H9 (cell line): ENCODE measurements around the gene NRM. TPM values are rescaled to one million over a fixed set of nuclear protein-coding genes. Genes with fewer than 3 reads are reported as not detected.

Source experiments
- DNase-seq: peaks from one replicate; pipeline ENCODE4 v3.0.0-alpha.2; 2017
- H2AFZ ChIP-seq: one replicate; pipeline ENCODE4 v1.6.1; 2013; ENCODE audit warnings: mild to moderate bottlenecking, low read length, control low read depth, moderate library complexity
- H2AK5ac ChIP-seq: 2 replicates; pipeline ENCODE4 v1.6.1; 2013; ENCODE audit warnings: low read length, control low read depth, mixed read lengths; ENCODE audit not compliant: insufficient read length
- H2BK120ac ChIP-seq: one replicate; pipeline ENCODE4 v1.6.1; 2013; ENCODE audit warnings: low read depth, mild to moderate bottlenecking, low read length, control low read depth, inconsistent platforms; ENCODE audit not compliant: poor library complexity, severe bottlenecking
- H2BK12ac ChIP-seq: 2 replicates; pipeline ENCODE4 v1.6.1; 2013; ENCODE audit warnings: low read length, control low read depth, mixed read lengths, low read depth; ENCODE audit not compliant: insufficient read length
- H2BK15ac ChIP-seq: 2 replicates; pipeline ENCODE4 v1.6.1; 2013; ENCODE audit warnings: low read depth, low read length, control low read depth
- H2BK20ac ChIP-seq: one replicate; pipeline ENCODE4 v1.6.1; 2013; ENCODE audit warnings: low read depth, mild to moderate bottlenecking, low read length, control low read depth, inconsistent platforms; ENCODE audit not compliant: poor library complexity, severe bottlenecking
- H2BK5ac ChIP-seq: 2 replicates; pipeline ENCODE4 v1.6.1; 2013; ENCODE audit warnings: low read length, control low read depth, mixed read lengths; ENCODE audit not compliant: insufficient read length
- H3K14ac ChIP-seq: 2 replicates; pipeline ENCODE4 v1.6.1; 2013; ENCODE audit warnings: low read length, control low read depth; ENCODE audit not compliant: insufficient read depth
- H3K18ac ChIP-seq: 2 replicates; pipeline ENCODE4 v1.6.1; 2013; ENCODE audit warnings: low read depth, mild to moderate bottlenecking, mixed read lengths, low read length, control low read depth; ENCODE audit not compliant: insufficient read length
- H3K23ac ChIP-seq: 2 replicates; pipeline ENCODE4 v1.6.1; 2013; ENCODE audit warnings: low read length, control low read depth, mixed read lengths, low read depth; ENCODE audit not compliant: insufficient read length
- H3K23me2 ChIP-seq: 2 replicates; pipeline ENCODE4 v1.6.1; 2013; ENCODE audit warnings: low read depth, mild to moderate bottlenecking, mixed read lengths, low read length, control low read depth; ENCODE audit not compliant: insufficient read length, poor library complexity, severe bottlenecking
- H3K27ac ChIP-seq: 2 replicates; pipeline ENCODE4 v1.5.1; 2013; ENCODE audit warnings: low read length, control low read depth, mixed read lengths, low read depth; ENCODE audit not compliant: insufficient read length
- H3K27me3 ChIP-seq: 2 replicates; pipeline ENCODE4 v1.6.1; 2013; ENCODE audit warnings: low read length, control low read depth, inconsistent platforms; ENCODE audit not compliant: insufficient read depth
- H3K4ac ChIP-seq: 2 replicates; pipeline ENCODE4 v1.6.1; 2013; ENCODE audit warnings: low read depth, mild to moderate bottlenecking, control low read depth, inconsistent platforms, low read length, moderate library complexity
- H3K4me1 ChIP-seq: 2 replicates; pipeline ENCODE4 v1.6.1; 2013; ENCODE audit warnings: low read length, control low read depth, inconsistent platforms; ENCODE audit not compliant: insufficient read depth
- H3K4me2 ChIP-seq: 2 replicates; pipeline ENCODE4 v1.6.1; 2013; ENCODE audit warnings: low read length, control low read depth, mixed read lengths; ENCODE audit not compliant: insufficient read length, insufficient read depth
- H3K56ac ChIP-seq: 2 replicates; pipeline ENCODE4 v1.6.1; 2013; ENCODE audit warnings: low read depth, mild to moderate bottlenecking, mixed read lengths, low read length, control low read depth; ENCODE audit not compliant: insufficient read length
- H3K79me1 ChIP-seq: 2 replicates; pipeline ENCODE4 v1.6.1; 2013; ENCODE audit warnings: low read depth, mild to moderate bottlenecking, moderate library complexity, low read length, control low read depth, inconsistent platforms; ENCODE audit not compliant: insufficient read depth, poor library complexity, severe bottlenecking
- H3K79me2 ChIP-seq: 2 replicates; pipeline ENCODE4 v1.6.1; 2013; ENCODE audit warnings: low read length, control low read depth, inconsistent platforms; ENCODE audit not compliant: insufficient read depth
- H3K9ac ChIP-seq: 2 replicates; pipeline ENCODE4 v1.6.1; 2013; ENCODE audit warnings: low read length, control low read depth, mixed read lengths; ENCODE audit not compliant: insufficient read length; ENCODE audit errors: extremely low read depth
- H3K9me3 ChIP-seq: one replicate; pipeline ENCODE4 v1.6.1; 2013; ENCODE audit warnings: low read depth, low read length, inconsistent platforms; ENCODE audit not compliant: control insufficient read depth
- H3T11ph ChIP-seq: one replicate; pipeline ENCODE4 v1.6.1; 2013; ENCODE audit warnings: mild to moderate bottlenecking, low read length, control low read depth, inconsistent platforms
- H4K20me1 ChIP-seq: one replicate; pipeline ENCODE4 v1.6.1; 2013; ENCODE audit not compliant: control insufficient read depth, insufficient read length, insufficient read depth
- H4K5ac ChIP-seq: 2 replicates; pipeline ENCODE4 v1.6.1; 2013; ENCODE audit warnings: low read depth, mild to moderate bottlenecking, mixed read lengths, low read length, control low read depth; ENCODE audit not compliant: insufficient read length
- H4K8ac ChIP-seq: replicated peaks from 2 replicates; pipeline ENCODE4 v1.6.1; 2013; ENCODE audit warnings: low read length, control low read depth, mixed read lengths, low read depth; ENCODE audit not compliant: insufficient read length
- H4K91ac ChIP-seq: 2 replicates; pipeline ENCODE4 v1.6.1; 2013; ENCODE audit warnings: low read depth, mild to moderate bottlenecking, moderate library complexity, mixed read lengths, low read length, control low read depth; ENCODE audit not compliant: insufficient read length
- H3K27ac Mint-ChIP-seq, 3 experiments: 2 replicates in 2 of 3; 3 replicates in 1 of 3; pipeline ENCODE4 v1.8.0; 2020 to 2021; ENCODE audit warnings: mixed read lengths in 3 of 3, mild to moderate bottlenecking in 1 of 3, moderate library complexity in 1 of 3
- H3K27me3 Mint-ChIP-seq: 2 replicates; pipeline ENCODE4 v1.8.0; 2021; ENCODE audit warnings: low read depth, mild to moderate bottlenecking, moderate library complexity, mixed read lengths
- H3K36me3 Mint-ChIP-seq, 3 experiments: 2 replicates in 2 of 3; 3 replicates in 1 of 3; pipeline ENCODE4 v1.8.0; 2020 to 2021; ENCODE audit warnings: low read depth in 3 of 3, mixed read lengths in 3 of 3; ENCODE audit not compliant: insufficient read depth in 1 of 3
- H3K4me1 Mint-ChIP-seq, 2 experiments: 2 replicates each; pipeline ENCODE4 v1.8.0; 2020; ENCODE audit warnings: mixed read lengths in 2 of 2
- H3K4me3 Mint-ChIP-seq, 2 experiments: 2 replicates in 1 of 2; 3 replicates in 1 of 2; pipeline ENCODE4 v1.8.0; 2020 to 2021; ENCODE audit warnings: mild to moderate bottlenecking in 2 of 2, mixed read lengths in 2 of 2, moderate library complexity in 1 of 2
- H3K9me3 Mint-ChIP-seq, 2 experiments: 2 replicates in 1 of 2; 3 replicates in 1 of 2; pipeline ENCODE4 v1.8.0; 2020; ENCODE audit warnings: mild to moderate bottlenecking in 2 of 2, mixed read lengths in 2 of 2, moderate library complexity in 1 of 2
- WGBS: extraction: QIAGEN DNeasy Blood & Tissue Kit; methylation state at CpG from one replicate; pipeline ENCODE4 v1.1.7; 2013; ENCODE audit warnings: missing lambda C conversion rate, low lambda C conversion rate, mixed read lengths; ENCODE audit not compliant: insufficient read length; ENCODE audit errors: extremely low coverage; 5-methylcytosine and 5-hydroxymethylcytosine counted together
- total RNA-seq: library from RNA; stranded (reverse); gene quantifications from 2 replicates; pipeline ENCODE4 v1.2.1, GENCODE V29; 2021
- TF ChIP-seq, protein P1 (sequence below): fragments of 200-600 bp; sonication (generic); conservative IDR thresholded peaks from 3 replicates; pipeline ENCODE4 v1.8.0; 2021; ENCODE audit warnings: antibody characterized with exemption, mild to moderate bottlenecking

Gene NRM
- total RNA-seq, 1 experiment from 2014 or later, result 36.5 TPM

DNA sequence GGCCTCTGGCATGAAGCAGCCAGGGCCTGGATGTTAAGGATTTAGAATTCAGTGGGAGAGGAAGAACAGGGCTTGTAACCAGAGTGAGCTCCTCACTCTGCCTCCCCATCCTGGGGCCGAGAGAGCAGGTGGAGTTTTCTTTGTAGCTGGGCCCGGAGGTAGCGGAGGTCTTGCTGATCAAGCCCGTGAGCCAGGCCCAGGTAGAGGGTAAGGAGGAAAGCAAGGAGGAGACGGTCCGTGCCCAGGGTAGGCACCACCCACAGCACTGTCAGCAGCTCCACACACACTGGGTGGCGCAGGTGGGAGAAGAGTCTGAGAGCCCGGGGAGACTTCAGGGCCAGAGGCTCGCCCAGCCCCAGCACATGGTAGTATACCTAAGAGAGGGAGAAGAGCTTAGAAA lies 2.2 kb downstream of the NRM start:
- Histone ChIP-seq H3K9ac (no peak overlapping the region), H3K4ac (no peak overlapping the region), H3K18ac (no peak overlapping the region), H4K5ac (no peak overlapping the region), H3T11ph (no peak overlapping the region), H3K56ac (no peak overlapping the region), H2BK20ac (no peak overlapping the region), H2AK5ac (no peak overlapping the region), H2BK15ac (no peak overlapping the region), H2BK120ac (no peak overlapping the region), H3K27me3 (no peaks in the 10 kb centered on the region), H3K4me1 (peaks cover 4% of the 10 kb centered on the region; the same call in 1 of the 2 replicates), H2AFZ (no peak overlapping the region), H3K27ac (no peak overlapping the region), H3K14ac (no peak overlapping the region), H2BK12ac (no peak overlapping the region), H3K79me1 (no peaks in the 10 kb centered on the region), H3K23me2 (peaks cover 29% of the 10 kb centered on the region), H4K91ac (no peak overlapping the region), H4K8ac (no peak overlapping the region), H2BK5ac (no peak overlapping the region), H3K9me3 (no peaks in the 10 kb centered on the region), H3K4me2 (no peak overlapping the region), H3K23ac (no peak overlapping the region), H3K79me2 (peaks cover 2% of the 10 kb centered on the region; the same call in 1 of the 2 replicates), H4K20me1 (no peaks in the 10 kb centered on the region)
- H3K36me3 Mint-ChIP-seq, result peaks cover 4 to 22% (median 15%) of the 10 kb centered on the region in 3 experiments; a peak in 5 of 7 replicates
- peak overlapping the region in 2 of 3 experiments; percentile 9 to 91; a peak in 2 of 7 replicates for H3K27ac Mint-ChIP-seq
- WGBS, result no CpG with 5 or more reads among the region's 9 CpGs
- no peak for DNase-seq
- TF ChIP-seq, protein P1, sequence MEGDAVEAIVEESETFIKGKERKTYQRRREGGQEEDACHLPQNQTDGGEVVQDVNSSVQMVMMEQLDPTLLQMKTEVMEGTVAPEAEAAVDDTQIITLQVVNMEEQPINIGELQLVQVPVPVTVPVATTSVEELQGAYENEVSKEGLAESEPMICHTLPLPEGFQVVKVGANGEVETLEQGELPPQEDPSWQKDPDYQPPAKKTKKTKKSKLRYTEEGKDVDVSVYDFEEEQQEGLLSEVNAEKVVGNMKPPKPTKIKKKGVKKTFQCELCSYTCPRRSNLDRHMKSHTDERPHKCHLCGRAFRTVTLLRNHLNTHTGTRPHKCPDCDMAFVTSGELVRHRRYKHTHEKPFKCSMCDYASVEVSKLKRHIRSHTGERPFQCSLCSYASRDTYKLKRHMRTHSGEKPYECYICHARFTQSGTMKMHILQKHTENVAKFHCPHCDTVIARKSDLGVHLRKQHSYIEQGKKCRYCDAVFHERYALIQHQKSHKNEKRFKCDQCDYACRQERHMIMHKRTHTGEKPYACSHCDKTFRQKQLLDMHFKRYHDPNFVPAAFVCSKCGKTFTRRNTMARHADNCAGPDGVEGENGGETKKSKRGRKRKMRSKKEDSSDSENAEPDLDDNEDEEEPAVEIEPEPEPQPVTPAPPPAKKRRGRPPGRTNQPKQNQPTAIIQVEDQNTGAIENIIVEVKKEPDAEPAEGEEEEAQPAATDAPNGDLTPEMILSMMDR, result no peak
- H3K27me3 Mint-ChIP-seq, result peaks cover 3% of the 10 kb centered on the region; the same call in 1 of the 2 replicates
- H3K4me1 Mint-ChIP-seq, result peaks cover 56 to 61% of the 10 kb centered on the region in 2 experiments
- no peaks in the 10 kb centered on the region for H3K9me3 Mint-ChIP-seq
- H3K4me3 Mint-ChIP-seq, result peak overlapping the region in 1 of 2 experiments; percentile 88; a peak in 4 of 5 replicates
